Fibroblast of lung (primary cell): ENCODE results near the gene DPP7.

ENCODE experiments used
- CTCF ChIP-seq, 2 donors: IDR thresholded peaks in 1 of 2; conservative IDR thresholded peaks in 1 of 2; 1 replicate in 1 of 2; 2 replicates in 1 of 2; pipeline ENCODE4 v1.5.1; 2011 to 2012; ENCODE audit warnings: low read length in 2 of 2, control low read depth in 1 of 2, inconsistent platforms in 1 of 2, low read depth in 1 of 2, mild to moderate bottlenecking in 1 of 2
- EZH2 ChIP-seq: IDR thresholded peaks from 2 replicates; pipeline ENCODE4 v1.5.1; 2012; ENCODE audit warnings: low read length, control low read depth, mild to moderate bottlenecking; ENCODE audit errors: missing control alignments

- TF ChIP-seq CTCF (conservative IDR thresholded peaks at IDR 0.05 in 1 of 2, IDR thresholded peaks at IDR 0.05 in 1 of 2; ENCODE audit: low read depth in 1 of 2, low read length in 2 of 2) (no peak), EZH2 (no peak)
Measured at GRCh38 chr9:137112564-137113384, 1.8 kb downstream of the DPP7 start.
